A673 (cell line): Measurements from ENCODE around the gene TDP1.

Experiments used
- EZH2 ChIP-seq: fragments of 200-600 bp; sonication (generic); IDR thresholded peaks from 2 replicates; pipeline ENCODE4 v1.6.1; 2017; ENCODE audit warnings: borderline replicate concordance, low read depth, mild to moderate bottlenecking, mixed read lengths, antibody characterized with exemption, low read length; ENCODE audit not compliant: poor library complexity, severe bottlenecking
- TF ChIP-seq, protein P1 (sequence below): fragments of 300-800, 200-600 bp; sonication (generic); conservative IDR thresholded peaks from 2 replicates; pipeline ENCODE4 v1.5.1; 2017; ENCODE audit warnings: low read depth, mild to moderate bottlenecking, antibody characterized with exemption, low read length, moderate library complexity, mixed read lengths

DNA sequence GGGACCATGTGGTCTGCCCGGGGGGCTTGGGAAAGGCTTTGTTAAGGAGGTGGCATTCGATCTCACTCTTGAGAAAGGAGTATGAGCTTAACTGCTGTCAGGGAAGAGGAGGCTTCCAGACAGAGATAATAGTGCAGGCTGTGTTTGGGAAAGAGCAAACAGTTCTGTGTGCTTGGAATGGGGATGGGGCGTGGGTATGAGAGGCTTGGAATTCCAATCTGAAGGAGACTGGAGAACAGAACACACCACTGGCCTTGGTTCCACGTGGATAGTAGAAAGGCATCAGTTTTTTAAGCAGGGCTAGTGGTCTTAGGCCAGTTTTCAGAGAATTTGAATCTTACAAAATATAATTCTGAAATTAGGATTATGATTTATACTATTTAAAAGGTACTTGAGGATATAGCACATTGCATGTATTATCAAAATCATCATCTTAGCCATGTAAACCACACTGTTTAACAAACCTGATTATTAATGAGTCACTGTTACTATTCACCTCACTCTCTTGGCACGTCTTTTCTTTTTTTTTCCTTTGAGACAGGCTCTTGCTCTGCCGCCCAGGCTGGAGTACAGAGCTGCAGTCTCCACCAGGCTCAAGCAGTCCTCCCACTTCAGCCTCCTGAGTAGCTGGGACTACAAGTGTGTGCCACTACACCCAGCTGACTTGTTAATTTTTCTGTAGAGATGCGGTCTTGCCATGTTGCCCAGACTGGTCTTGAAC lies 67.6 kb downstream of the TDP1 start:
- TF ChIP-seq, protein P1, sequence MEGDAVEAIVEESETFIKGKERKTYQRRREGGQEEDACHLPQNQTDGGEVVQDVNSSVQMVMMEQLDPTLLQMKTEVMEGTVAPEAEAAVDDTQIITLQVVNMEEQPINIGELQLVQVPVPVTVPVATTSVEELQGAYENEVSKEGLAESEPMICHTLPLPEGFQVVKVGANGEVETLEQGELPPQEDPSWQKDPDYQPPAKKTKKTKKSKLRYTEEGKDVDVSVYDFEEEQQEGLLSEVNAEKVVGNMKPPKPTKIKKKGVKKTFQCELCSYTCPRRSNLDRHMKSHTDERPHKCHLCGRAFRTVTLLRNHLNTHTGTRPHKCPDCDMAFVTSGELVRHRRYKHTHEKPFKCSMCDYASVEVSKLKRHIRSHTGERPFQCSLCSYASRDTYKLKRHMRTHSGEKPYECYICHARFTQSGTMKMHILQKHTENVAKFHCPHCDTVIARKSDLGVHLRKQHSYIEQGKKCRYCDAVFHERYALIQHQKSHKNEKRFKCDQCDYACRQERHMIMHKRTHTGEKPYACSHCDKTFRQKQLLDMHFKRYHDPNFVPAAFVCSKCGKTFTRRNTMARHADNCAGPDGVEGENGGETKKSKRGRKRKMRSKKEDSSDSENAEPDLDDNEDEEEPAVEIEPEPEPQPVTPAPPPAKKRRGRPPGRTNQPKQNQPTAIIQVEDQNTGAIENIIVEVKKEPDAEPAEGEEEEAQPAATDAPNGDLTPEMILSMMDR: no peak
- no peak for TF ChIP-seq EZH2
